GM12878 (cell line): ENCODE results near the gene P2RX4. TPM values are rescaled to one million over a fixed set of nuclear protein-coding genes. Genes with fewer than 3 reads are reported as not detected.

Experiments
- CBFB ChIP-seq: IDR thresholded peaks from 2 replicates; pipeline ENCODE4 v1.6.1; 2016; ENCODE audit warnings: antibody characterized with exemption, low read depth
- CEBPZ ChIP-seq: fragments of 150-350 bp; IDR thresholded peaks from 2 replicates; pipeline ENCODE4 v1.6.1; 2016; ENCODE audit warnings: low read depth, low read length
- CUX1 ChIP-seq: IDR thresholded peaks from 2 replicates; pipeline ENCODE4 v1.6.1; 2012; ENCODE audit warnings: improper control_type of control experiment, low read depth, low read length; ENCODE audit not compliant: insufficient replicate concordance
- EP300 ChIP-seq, 2 experiments: fragments of 150-350 bp in 1 of 2; IDR thresholded peaks; 2 replicates each; pipeline ENCODE4 v1.6.1; 2011 to 2012; ENCODE audit warnings: low read depth in 2 of 2, low read length in 2 of 2, borderline replicate concordance in 1 of 2, improper control_type of control experiment in 1 of 2, inconsistent platforms in 1 of 2; ENCODE audit not compliant: control insufficient read depth in 1 of 2
- polyA plus RNA-seq, 11 experiments: library from polyadenylated mRNA; depleted of rRNA in 4 of 11; unstranded in 6 of 11; stranded (reverse) in 5 of 11; fragments of >200 nt; fragmentation: Nextera tagmentation in 4 of 11; fragmentation: Illumina TruSeq in 1 of 11; extraction: Ambion mirVana in 4 of 11; extraction: Trizol in 1 of 11; gene quantifications; 1 replicate in 1 of 11; 2 replicates in 10 of 11; pipeline versions ENCODE4 v1.2.1 to v1.2.3, GENCODE V29; 2011 to 2016; ENCODE audit warnings: inconsistent platforms in 2 of 11, missing spikeins in 2 of 11, low read depth in 1 of 11
- total RNA-seq, 4 experiments: library from RNA; depleted of rRNA in 3 of 4; stranded (reverse); fragments of >200 nt in 3 of 4; fragmentation: Illumina TruSeq in 1 of 4; extraction: Trizol in 1 of 4; gene quantifications; 2 replicates each; pipeline versions ENCODE4 v1.2.1 to v1.2.3, GENCODE V29; 2013 to 2021

P2RX4 gene
- total and polyA plus RNA-seq, 10 of the 15 experiments (the other 5 are each of a cell fraction or from before 2014, with no cell fraction given): 9.0 to 43.4 (median 20.5) TPM

DNA sequence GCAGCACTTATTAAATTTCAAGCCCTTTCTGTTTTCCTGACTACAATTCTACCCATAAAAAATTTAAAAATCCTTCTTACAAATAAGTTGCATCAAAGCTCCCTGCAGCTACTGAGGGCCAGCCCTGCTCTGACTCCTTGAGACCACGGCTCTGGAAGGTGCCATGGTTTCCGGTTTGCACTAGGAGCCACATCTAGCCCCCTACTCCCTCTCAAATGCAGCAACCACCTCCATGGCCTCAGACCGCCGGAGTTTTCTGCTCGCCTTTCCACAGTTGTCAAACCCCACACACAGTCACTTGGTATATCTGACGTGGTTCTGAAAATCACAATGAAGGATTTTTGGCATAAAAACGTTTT is 30.1 kb downstream of the P2RX4 start (continued):
- TF ChIP-seq CUX1 (no peak), CBFB (no peak), CEBPZ (no peak), EP300 (IDR thresholded peaks at IDR 0.05; ENCODE audit: borderline replicate concordance in 1 of 2, control insufficient read depth in 1 of 2, low read depth in 2 of 2, low read length in 2 of 2) (no peak)
- TF ChIP-seq, all 136 proteins: peak for 0
